B cell (primary cell): ENCODE measurements around the gene FIZ1. TPM values are rescaled to one million over a fixed set of nuclear protein-coding genes. Genes with fewer than 3 reads are reported as not detected.
"Not testable (repeated sequence)": the region's sequence is repeated elsewhere in the genome, so short reads cannot be mapped to it uniquely, and the experiment has no call there.

ENCODE experiments used
- ATAC-seq: fragments of 200-7000 bp; cut with Tn5 transposase; one replicate; pipeline ENCODE4 v1.10.0; 2021; ENCODE audit warnings: low read depth, mild to moderate bottlenecking, moderate number of reproducible peaks, moderate library complexity
- CTCF ChIA-PET: fragments of 350-600 bp; sonication (Branson Sonifier 250); formaldehyde crosslinking; loops from one replicate; lab custom pipeline; 2021; ENCODE audit warnings: antibody characterized with exemption, inconsistent platforms; lab: Charles Lee
- POLR2A ChIA-PET: fragments of 350-600 bp; sonication (Branson Sonifier 250); formaldehyde crosslinking; loops from one replicate; lab custom pipeline; 2021; ENCODE audit warnings: antibody characterized with exemption; lab: Charles Lee
- DNase-seq: peaks from one replicate; pipeline ENCODE4 v3.0.0; 2013
- H2AFZ ChIP-seq: 2 replicates; pipeline ENCODE4 v1.6.1; 2012; ENCODE audit warnings: mild to moderate bottlenecking, low read depth, low read length; ENCODE audit not compliant: insufficient read depth, poor library complexity, severe bottlenecking
- H3K27ac ChIP-seq, 2 donors: 1 replicate in 1 of 2; 2 replicates in 1 of 2; pipeline ENCODE4 v1.5.1; 2012 to 2013; ENCODE audit warnings: low read length in 2 of 2, mild to moderate bottlenecking in 2 of 2, moderate library complexity in 1 of 2
- H3K27me3 ChIP-seq, 4 experiments: fragments of 200-600 bp in 1 of 4; sonication (generic) in 1 of 4; replicated peaks in 1 of 4; 1 replicate in 2 of 4; 2 replicates in 2 of 4; pipeline versions ENCODE4 v1.6.1 to v1.7.0; 2013 to 2016; ENCODE audit warnings: low read length in 3 of 4, mild to moderate bottlenecking in 2 of 4, mixed read lengths in 1 of 4, moderate library complexity in 1 of 4; ENCODE audit not compliant: insufficient read depth in 4 of 4, control insufficient read depth in 3 of 4; ENCODE audit errors: control extremely low read depth in 1 of 4
- H3K36me3 ChIP-seq, 2 experiments: replicated peaks in 1 of 2; 1 replicate in 1 of 2; 2 replicates in 1 of 2; pipeline versions ENCODE4 v1.6.1 to v1.7.1; 2013; ENCODE audit warnings: low read length in 1 of 2; ENCODE audit not compliant: insufficient read depth in 2 of 2, control insufficient read depth in 1 of 2; ENCODE audit errors: control extremely low read depth in 1 of 2, extremely low read depth in 1 of 2
- H3K4me1 ChIP-seq, 2 donors: fragments of 200-600 bp in 1 of 2; sonication (generic) in 1 of 2; 1 replicate in 1 of 2; 2 replicates in 1 of 2; pipeline versions ENCODE4 v1.5.1 to v1.6.1; 2013 to 2017; ENCODE audit warnings: low read length in 2 of 2; ENCODE audit not compliant: control insufficient read depth in 2 of 2, insufficient read depth in 2 of 2
- H3K4me2 ChIP-seq: replicated peaks from 2 replicates; pipeline ENCODE3; 2012; ENCODE audit warnings: mild to moderate bottlenecking, low read depth, low read length; ENCODE audit not compliant: poor library complexity, severe bottlenecking
- H3K4me3 ChIP-seq, 5 experiments: fragments of 200-600 bp in 1 of 5; sonication (generic) in 1 of 5; 1 replicate in 3 of 5; 2 replicates in 2 of 5; pipeline versions ENCODE4 v1.5.1 to v1.7.0; 2011 to 2016; ENCODE audit warnings: low read length in 4 of 5, mild to moderate bottlenecking in 4 of 5, low read depth in 2 of 5, control low read depth in 1 of 5, moderate library complexity in 1 of 5; ENCODE audit not compliant: insufficient read depth in 1 of 5; ENCODE audit errors: control extremely low read depth in 1 of 5, extremely low read depth in 1 of 5
- H3K79me2 ChIP-seq: fragments of 200-600 bp; sonication (generic); one replicate; pipeline ENCODE4 v1.6.0; 2016; ENCODE audit warnings: low read length; ENCODE audit not compliant: control insufficient read depth, insufficient read depth
- H3K9ac ChIP-seq: fragments of 200-600 bp; sonication (generic); 2 replicates; pipeline ENCODE4 v1.6.1; 2017; ENCODE audit warnings: mild to moderate bottlenecking, low read length, moderate library complexity
- H3K9me3 ChIP-seq, 3 donors: one replicate each; pipeline versions ENCODE4 v1.6.1 to v1.7.1; 2013; ENCODE audit warnings: low read length in 2 of 3; ENCODE audit not compliant: control insufficient read depth in 2 of 3, insufficient read depth in 1 of 3; ENCODE audit errors: control extremely low read depth in 1 of 3
- H4K20me1 ChIP-seq: 2 replicates; pipeline ENCODE4 v1.6.0; 2012; ENCODE audit warnings: mild to moderate bottlenecking, low read length; ENCODE audit not compliant: insufficient read depth, control insufficient read depth, poor library complexity, severe bottlenecking
- H3K27ac Mint-ChIP-seq: one replicate; pipeline ENCODE4 v1.8.0; 2021; ENCODE audit warnings: mixed read lengths
- H3K27me3 Mint-ChIP-seq: one replicate; pipeline ENCODE4 v1.8.0; 2021; ENCODE audit warnings: mixed read lengths
- H3K4me1 Mint-ChIP-seq: one replicate; pipeline ENCODE4 v1.8.0; 2021; ENCODE audit warnings: mixed read lengths
- H3K4me3 Mint-ChIP-seq: one replicate; pipeline ENCODE4 v1.8.0; 2021; ENCODE audit warnings: mixed read lengths
- H3K9me3 Mint-ChIP-seq: one replicate; pipeline ENCODE4 v1.8.0; 2022; ENCODE audit warnings: mixed read lengths; ENCODE audit not compliant: insufficient read depth
- CTCF ChIP-seq: fragments of 200-600 bp; IDR thresholded peaks from one replicate; pipeline ENCODE4 v1.8.0; 2022; ENCODE audit warnings: antibody characterized with exemption, mild to moderate bottlenecking
- EZH2 ChIP-seq: IDR thresholded peaks from 2 replicates; pipeline ENCODE4 v1.6.1; 2012; ENCODE audit warnings: borderline replicate concordance, low read depth, mild to moderate bottlenecking, moderate library complexity, low read length; ENCODE audit not compliant: insufficient read depth, poor library complexity, severe bottlenecking
- WGBS: methylation state at CpG from one replicate; pipeline ENCODE4 v1.1.5; 2013; ENCODE audit warnings: missing lambda C conversion rate; ENCODE audit not compliant: insufficient coverage; 5-methylcytosine and 5-hydroxymethylcytosine counted together
- intact Hi-C: fragments of 100-400 bp; cut with micrococcal nuclease; formaldehyde crosslinking; loops from one replicate; pipeline ENCODE4 v1.10.0; 2022
- polyA plus RNA-seq: library from polyadenylated mRNA; depleted of rRNA; stranded (reverse); fragments of >200 nt; gene quantifications from 2 replicates; pipeline ENCODE4 v1.2.3, GENCODE V29; 2012
- total RNA-seq, 2 donors: library from RNA; stranded (reverse); fragments of 120-200 nt in 1 of 2; gene quantifications; 1 replicate in 1 of 2; 2 replicates in 1 of 2; pipeline versions ENCODE4 v1.2.3 to v1.2.4, GENCODE V29; 2013 to 2022

FIZ1 gene
- total and polyA plus RNA-seq, 2 donors (not counting 1 experiment from before 2014, with no cell fraction given) = 8.0 to 26.4 TPM

DNA sequence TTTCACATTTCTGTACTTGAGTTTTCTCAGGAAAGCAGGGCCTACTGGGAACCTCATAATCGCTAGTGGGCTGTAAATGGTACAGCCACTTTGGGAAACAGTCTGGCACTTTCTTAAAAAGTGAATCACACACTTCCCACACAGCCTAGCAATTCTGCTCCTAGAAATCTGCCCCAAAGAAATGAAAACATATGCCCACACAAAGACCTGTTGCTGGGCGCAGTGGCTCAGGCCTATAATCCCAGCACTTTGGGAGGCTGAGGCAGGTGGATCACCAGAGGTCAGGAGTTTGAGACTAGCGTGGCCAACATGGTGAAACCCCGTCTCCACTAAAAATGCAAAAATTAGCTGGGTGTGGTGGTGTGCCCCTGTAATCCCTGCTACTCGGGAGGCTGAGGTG, 29.8 kb downstream of the FIZ1 start:
- DNase-seq, H3K4me2 ChIP-seq, H4K20me1 ChIP-seq, H3K9ac ChIP-seq, ATAC-seq, H3K9me3 ChIP-seq, intact Hi-C loops, H3K27ac ChIP-seq, H3K4me3 Mint-ChIP-seq, H3K9me3 Mint-ChIP-seq, H3K79me2 ChIP-seq, POLR2A ChIA-PET, H3K4me1 ChIP-seq, H3K27ac Mint-ChIP-seq, H3K36me3 ChIP-seq, H3K4me1 Mint-ChIP-seq, H2AFZ ChIP-seq, H3K4me3 ChIP-seq: not testable (repeated sequence)
- CTCF ChIA-PET = interaction anchor here (1.2 to 1.7 kb wide), 2 partner anchors 63 to 65 kb away, joined by 3 read pairs; no protein-coding TSS in a partner anchor
- WGBS = 95% methylated on average over 4 of the region's 5 CpGs
- H3K27me3 ChIP-seq = peaks cover 0 to 12% (median 0%) of the 10 kb centered on the region in 4 experiments
- H3K27me3 Mint-ChIP-seq = peaks cover 10% of the 10 kb centered on the region

- CTCF ChIA-PET = interaction anchor here (0.8 kb wide), 1 partner anchor 64 kb away, joined by 3 read pairs; no protein-coding TSS in a partner anchor
- Histone ChIP-seq H3K4me2 (no peak overlapping the region), H4K20me1 (no peaks in the 10 kb centered on the region), H3K4me3 (no peak overlapping the region), H3K9me3 (peaks cover 0 to 5% (median 0%) of the 10 kb centered on the region in 3 donors), H3K36me3 (no peaks in the 10 kb centered on the region), H2AFZ (no peak overlapping the region), H3K79me2 (no peaks in the 10 kb centered on the region), H3K4me1 (no peaks in the 10 kb centered on the region), H3K9ac (no peak overlapping the region), H3K27ac (no peak overlapping the region), H3K27me3 (peaks cover 0 to 16% (median 0%) of the 10 kb centered on the region in 4 experiments)
- H3K4me1 Mint-ChIP-seq = no peaks in the 10 kb centered on the region
- no peak overlapping the region for H3K27ac Mint-ChIP-seq
- no peak for TF ChIP-seq EZH2
- no peak for TF ChIP-seq CTCF
- ATAC-seq (no peak), DNase-seq (no peak)
- peaks cover 15% of the 10 kb centered on the region for H3K27me3 Mint-ChIP-seq
- POLR2A ChIA-PET = no interaction called here
- no peaks in the 10 kb centered on the region for H3K9me3 Mint-ChIP-seq
- intact Hi-C loops = no loop called here
- no peak overlapping the region for H3K4me3 Mint-ChIP-seq
Observed at GRCh38 chr19:55567708-55568328, 31.5 kb downstream of the FIZ1 start.
